ENCODE results near the gene FCRL6. TPM values are rescaled to one million over a fixed set of nuclear protein-coding genes. Genes with fewer than 3 reads are reported as not detected.

FCRL6 gene
- total RNA-seq, 1 donor from 2014 or later: not detected

GRCh38 chr1:159779403-159779851, 22.7 kb upstream of the FCRL6 start:
- peak overlapping the region; percentile 76 for H3K27ac Mint-ChIP-seq (ENCODE audit: unreplicated experiment)

GRCh38 chr1:159780583-159781582, 21.3 kb upstream of the FCRL6 start, which contains the start of gene DUSP23:
DUSP23 (plus strand) TSS chr1:159780962; CDS start chr1:159781101, 139 bp downstream.
- TF ChIP-seq, protein P1, sequence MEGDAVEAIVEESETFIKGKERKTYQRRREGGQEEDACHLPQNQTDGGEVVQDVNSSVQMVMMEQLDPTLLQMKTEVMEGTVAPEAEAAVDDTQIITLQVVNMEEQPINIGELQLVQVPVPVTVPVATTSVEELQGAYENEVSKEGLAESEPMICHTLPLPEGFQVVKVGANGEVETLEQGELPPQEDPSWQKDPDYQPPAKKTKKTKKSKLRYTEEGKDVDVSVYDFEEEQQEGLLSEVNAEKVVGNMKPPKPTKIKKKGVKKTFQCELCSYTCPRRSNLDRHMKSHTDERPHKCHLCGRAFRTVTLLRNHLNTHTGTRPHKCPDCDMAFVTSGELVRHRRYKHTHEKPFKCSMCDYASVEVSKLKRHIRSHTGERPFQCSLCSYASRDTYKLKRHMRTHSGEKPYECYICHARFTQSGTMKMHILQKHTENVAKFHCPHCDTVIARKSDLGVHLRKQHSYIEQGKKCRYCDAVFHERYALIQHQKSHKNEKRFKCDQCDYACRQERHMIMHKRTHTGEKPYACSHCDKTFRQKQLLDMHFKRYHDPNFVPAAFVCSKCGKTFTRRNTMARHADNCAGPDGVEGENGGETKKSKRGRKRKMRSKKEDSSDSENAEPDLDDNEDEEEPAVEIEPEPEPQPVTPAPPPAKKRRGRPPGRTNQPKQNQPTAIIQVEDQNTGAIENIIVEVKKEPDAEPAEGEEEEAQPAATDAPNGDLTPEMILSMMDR (IDR thresholded peaks at IDR 0.05): peak; percentile 90
- peak within 1 kb of the TSS; percentile 74 for H3K4me3 Mint-ChIP-seq (ENCODE audit: unreplicated experiment)
- H3K36me3 Mint-ChIP-seq (ENCODE audit: low read depth): no peaks in the 10 kb centered on the region
- no peaks in the 10 kb centered on the region for H3K9me3 Mint-ChIP-seq (ENCODE audit: low read depth)
- DNase-seq (ENCODE audit: low spot score): peak; percentile 98
- peak within 1 kb of the TSS; percentile 46 for H3K27ac Mint-ChIP-seq (ENCODE audit: unreplicated experiment)
- H3K4me1 Mint-ChIP-seq (ENCODE audit: low read depth): peaks cover 33% of the 10 kb centered on the region
- no peaks in the 10 kb centered on the region for H3K27me3 Mint-ChIP-seq (ENCODE audit: low read depth)

More at GRCh38 chr1:159779403-159779851, 22.7 kb upstream of the FCRL6 start:
- H3K36me3 Mint-ChIP-seq (ENCODE audit: low read depth): no peaks in the 10 kb centered on the region
- peaks cover 4% of the 10 kb centered on the region for H3K27me3 Mint-ChIP-seq (ENCODE audit: low read depth)
- H3K4me1 Mint-ChIP-seq (ENCODE audit: low read depth): peaks cover 33% of the 10 kb centered on the region
- no peak overlapping the region for H3K4me3 Mint-ChIP-seq (ENCODE audit: unreplicated experiment)
- no peaks in the 10 kb centered on the region for H3K9me3 Mint-ChIP-seq (ENCODE audit: low read depth)
- no peak for DNase-seq (ENCODE audit: low spot score)
- TF ChIP-seq, protein P1 (IDR thresholded peaks at IDR 0.05): no peak

DNA sequence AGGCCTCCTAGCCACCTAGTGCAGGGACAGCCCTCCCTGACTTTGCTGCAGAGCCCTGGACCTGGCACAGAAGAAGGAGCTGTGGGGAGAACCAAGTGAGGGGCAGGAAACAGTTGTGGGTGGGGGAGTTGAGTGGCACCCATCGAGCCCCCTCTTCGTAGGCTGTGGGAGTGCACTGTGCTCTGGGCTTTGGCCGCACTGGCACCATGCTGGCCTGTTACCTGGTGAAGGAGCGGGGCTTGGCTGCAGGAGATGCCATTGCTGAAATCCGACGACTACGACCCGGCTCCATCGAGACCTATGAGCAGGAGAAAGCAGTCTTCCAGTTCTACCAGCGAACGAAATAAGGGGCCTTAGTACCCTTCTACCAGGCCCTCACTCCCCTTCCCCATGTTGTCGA, 20.2 kb upstream of the FCRL6 start:
- Mint-ChIP-seq H3K36me3 (ENCODE audit: low read depth) (no peaks in the 10 kb centered on the region), H3K4me1 (ENCODE audit: low read depth) (peaks cover 33% of the 10 kb centered on the region)

GRCh38 chr1:159783724-159784123, 18.4 kb upstream of the FCRL6 start:
- H3K4me1 Mint-ChIP-seq (ENCODE audit: low read depth): peaks cover 26% of the 10 kb centered on the region
- H3K27ac Mint-ChIP-seq (ENCODE audit: unreplicated experiment): no peak overlapping the region
- no peak for DNase-seq (ENCODE audit: low spot score)

More for the DNA sequence above, 20.2 kb upstream of the FCRL6 start:
- TF ChIP-seq, protein P1 (IDR thresholded peaks at IDR 0.05): no peak
- H3K9me3 Mint-ChIP-seq (ENCODE audit: low read depth): no peaks in the 10 kb centered on the region
- H3K27me3 Mint-ChIP-seq (ENCODE audit: low read depth): no peaks in the 10 kb centered on the region
- no peak overlapping the region for H3K27ac Mint-ChIP-seq (ENCODE audit: unreplicated experiment)
- DNase-seq (ENCODE audit: low spot score): no peak
- H3K4me3 Mint-ChIP-seq (ENCODE audit: unreplicated experiment): no peak overlapping the region

GRCh38 chr1:159786465-159786864, 15.7 kb upstream of the FCRL6 start:
- H3K36me3 Mint-ChIP-seq (ENCODE audit: low read depth): no peaks in the 10 kb centered on the region
- no peak for DNase-seq (ENCODE audit: low spot score)
- H3K4me3 Mint-ChIP-seq (ENCODE audit: unreplicated experiment): no peak overlapping the region
- peaks cover 7% of the 10 kb centered on the region for H3K4me1 Mint-ChIP-seq (ENCODE audit: low read depth)
- no peaks in the 10 kb centered on the region for H3K9me3 Mint-ChIP-seq (ENCODE audit: low read depth)
- peaks cover 9% of the 10 kb centered on the region for H3K27me3 Mint-ChIP-seq (ENCODE audit: low read depth)
- H3K27ac Mint-ChIP-seq (ENCODE audit: unreplicated experiment): no peak overlapping the region
- TF ChIP-seq, protein P1 (IDR thresholded peaks at IDR 0.05): no peak

More at GRCh38 chr1:159783724-159784123, 18.4 kb upstream of the FCRL6 start:
- Mint-ChIP-seq H3K36me3 (ENCODE audit: low read depth) (no peaks in the 10 kb centered on the region), H3K4me3 (ENCODE audit: unreplicated experiment) (no peak overlapping the region), H3K9me3 (ENCODE audit: low read depth) (no peaks in the 10 kb centered on the region), H3K27me3 (ENCODE audit: low read depth) (no peaks in the 10 kb centered on the region)
- TF ChIP-seq, protein P1 (IDR thresholded peaks at IDR 0.05): no peak
